Duodenal mucosa (tissue), 2 donors: ENCODE data around the gene PITPNM3.
"Not testable (repeated sequence)": the region's sequence is repeated elsewhere in the genome, so short reads cannot be mapped to it uniquely, and the experiment has no call there.

Experiments
- H3K27ac ChIP-seq: one replicate; pipeline ENCODE4 v1.7.0; 2013; ENCODE audit warnings: low read depth, low read length
- H3K27me3 ChIP-seq, 2 donors: one replicate each; pipeline ENCODE4 v1.7.0; 2013; ENCODE audit warnings: low read length in 2 of 2, control low read depth in 1 of 2; ENCODE audit not compliant: insufficient read depth in 2 of 2, control insufficient read depth in 1 of 2
- H3K36me3 ChIP-seq, 2 donors: one replicate each; pipeline ENCODE4 v1.7.0; 2013; ENCODE audit warnings: low read length in 2 of 2, control low read depth in 1 of 2; ENCODE audit not compliant: insufficient read depth in 2 of 2, control insufficient read depth in 1 of 2
- H3K4me1 ChIP-seq, 2 donors: one replicate each; pipeline ENCODE4 v1.7.0; 2013; ENCODE audit warnings: low read length in 2 of 2, control low read depth in 1 of 2; ENCODE audit not compliant: insufficient read depth in 2 of 2, control insufficient read depth in 1 of 2
- H3K4me3 ChIP-seq, 2 donors: one replicate each; pipeline ENCODE4 v1.7.0; 2013; ENCODE audit warnings: low read length in 2 of 2, low read depth in 1 of 2
- H3K9ac ChIP-seq, 2 donors: one replicate each; pipeline ENCODE4 v1.7.0; 2013; ENCODE audit warnings: low read length in 2 of 2, low read depth in 1 of 2
- H3K9me3 ChIP-seq, 2 donors: one replicate each; pipeline ENCODE4 v1.7.0; 2013; ENCODE audit warnings: low read length in 2 of 2, control low read depth in 1 of 2; ENCODE audit not compliant: control insufficient read depth in 1 of 2

Gene PITPNM3

DNA sequence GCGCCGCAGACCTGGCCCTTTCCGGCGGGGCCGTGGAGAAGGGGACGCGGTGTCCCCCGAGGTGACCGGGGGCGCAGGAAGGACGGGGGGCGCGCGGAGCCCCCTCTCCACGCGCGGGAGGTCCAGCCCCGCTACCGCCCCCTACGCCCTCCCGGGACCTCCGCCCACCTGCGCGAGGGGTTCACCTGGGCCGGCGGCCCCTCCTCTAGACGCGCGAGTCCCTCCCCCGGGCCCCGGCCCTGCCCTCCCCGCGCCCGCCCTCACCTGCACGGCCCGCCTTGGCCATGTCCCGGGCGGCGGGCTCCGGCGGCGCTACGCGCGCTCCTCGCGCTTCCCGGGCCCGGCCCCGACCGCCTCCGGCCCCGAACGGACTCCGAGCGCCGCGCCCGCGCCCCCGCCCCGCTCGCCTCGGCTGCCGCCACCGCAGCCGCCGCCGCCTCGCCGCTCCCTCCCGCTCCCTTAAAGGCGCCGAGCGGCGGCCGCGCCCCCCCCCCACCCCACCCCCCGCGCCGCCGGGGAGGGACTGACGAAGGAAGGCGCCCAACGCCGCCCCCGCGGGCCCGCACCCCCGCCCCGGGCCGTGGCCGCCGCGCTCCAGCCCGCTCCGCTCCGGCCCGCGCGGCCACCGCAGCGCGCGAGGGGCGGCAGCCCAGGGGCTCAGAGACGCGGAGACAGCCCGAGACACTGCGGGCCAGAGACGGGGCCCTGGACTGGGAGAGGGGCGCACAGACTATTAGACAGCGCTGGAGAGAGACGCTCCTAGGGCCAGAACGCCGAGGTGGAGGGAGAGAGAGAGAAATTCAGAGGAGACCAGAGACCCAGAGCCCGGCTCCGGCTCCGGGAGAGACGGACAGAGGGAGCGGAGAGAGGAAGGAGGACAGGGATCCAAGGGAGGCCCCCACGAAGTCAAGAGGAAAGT is at the start of gene PITPNM3:
Gene PITPNM3 (minus strand): TSS at position 435 of the 919 bp plus-strand sequence. CDS start 149 bp downstream, at position 286.
- Histone ChIP-seq H3K4me1 (peaks cover 18 to 25% of the 10 kb centered on the region in 2 donors), H3K27me3 (peaks cover 14 to 15% of the 10 kb centered on the region in 2 donors), H3K9ac (peak within 1 kb of the TSS; percentile 52 to 70), H3K36me3 (no peaks in the 10 kb centered on the region), H3K27ac (no peak within 1 kb of the TSS), H3K4me3 (peak within 1 kb of the TSS; percentile 61 to 64), H3K9me3 (no peaks in the 10 kb centered on the region)

DNA sequence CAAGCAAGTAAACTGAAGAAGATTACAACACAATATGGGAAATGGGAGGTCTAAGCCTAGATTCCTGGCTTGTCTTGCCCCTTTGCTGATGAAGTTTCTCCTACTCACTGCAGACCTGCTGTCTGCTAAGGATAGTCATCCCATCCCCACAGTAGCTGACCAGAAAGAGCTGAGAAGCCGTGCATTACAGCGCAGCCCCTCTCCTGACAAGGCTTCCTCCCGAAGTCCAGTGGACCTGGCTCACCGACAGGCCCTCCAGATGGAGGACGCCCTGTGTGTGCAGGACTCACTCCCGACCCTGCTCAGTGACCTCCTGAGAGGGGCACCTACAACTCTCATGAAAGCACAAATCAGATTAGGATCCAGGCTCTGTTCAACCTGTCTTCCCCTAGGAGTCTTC is 48.8 kb upstream of the PITPNM3 start:
- H3K36me3 ChIP-seq, result peaks cover 37 to 57% of the 10 kb centered on the region in 2 donors
- H3K9me3 ChIP-seq, result no peaks in the 10 kb centered on the region
- H3K27me3 ChIP-seq, result no peaks in the 10 kb centered on the region
- no peak overlapping the region for H3K4me3 ChIP-seq
- H3K27ac ChIP-seq, result no peak overlapping the region
- H3K4me1 ChIP-seq, result no peaks in the 10 kb centered on the region
- H3K9ac ChIP-seq, result no peak overlapping the region

DNA sequence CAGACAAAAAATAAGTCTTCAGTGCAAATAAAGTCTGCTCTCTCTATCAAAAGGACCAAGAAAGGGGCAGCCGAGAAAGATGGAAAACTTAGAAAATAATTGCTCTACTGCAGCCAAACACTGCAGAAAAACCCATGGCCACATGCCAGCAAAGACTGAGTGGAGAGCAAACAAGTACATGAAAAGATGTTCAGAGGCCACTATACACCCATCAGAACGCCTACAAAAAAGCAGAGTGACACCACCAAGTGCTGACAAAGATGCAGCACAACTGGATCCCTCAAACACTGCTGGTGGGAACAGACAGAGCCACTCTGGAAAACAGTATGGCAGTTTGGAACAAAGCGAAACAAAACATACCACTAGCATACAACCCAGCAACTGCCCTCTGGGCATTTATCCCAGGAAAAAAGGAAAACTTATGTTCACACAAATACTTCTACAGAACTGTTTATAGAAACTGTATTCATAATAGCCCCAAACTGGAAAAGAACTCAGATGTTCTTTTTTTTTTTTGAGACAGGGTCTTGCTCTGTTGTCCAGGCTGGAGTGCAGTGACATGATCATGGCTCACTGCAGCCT is 47.5 kb upstream of the PITPNM3 start:
- H3K4me3 ChIP-seq, result no peak overlapping the region
- H3K9me3 ChIP-seq, result no peaks in the 10 kb centered on the region
- H3K9ac ChIP-seq, result no peak overlapping the region
- H3K27me3 ChIP-seq, result no peaks in the 10 kb centered on the region
- no peak overlapping the region for H3K27ac ChIP-seq
- peaks cover 5 to 7% of the 10 kb centered on the region in 2 donors for H3K4me1 ChIP-seq
- peaks cover 39 to 50% of the 10 kb centered on the region in 2 donors for H3K36me3 ChIP-seq

DNA sequence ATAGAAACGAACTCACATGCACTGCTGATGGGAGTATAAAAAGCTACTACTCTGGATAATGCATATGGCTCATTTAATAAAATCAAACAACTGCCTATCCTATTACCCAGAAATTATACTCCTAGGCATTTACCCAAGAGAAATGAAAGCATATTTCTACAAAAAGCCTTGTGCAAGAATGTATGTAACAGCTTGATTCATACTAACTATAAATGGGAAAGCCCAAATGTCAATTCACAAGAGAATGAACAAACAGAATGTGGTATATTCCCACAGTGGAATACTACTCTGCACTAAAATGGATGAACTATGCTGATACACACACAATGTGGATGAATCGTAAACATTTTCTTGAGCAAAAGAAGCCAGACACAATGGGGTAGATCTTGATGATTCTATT is 45.8 kb upstream of the PITPNM3 start:
- H3K27me3 ChIP-seq, result no peaks in the 10 kb centered on the region
- H3K4me1 ChIP-seq, result peaks cover 5 to 20% of the 10 kb centered on the region in 2 donors
- H3K36me3 ChIP-seq, result peaks cover 28 to 45% of the 10 kb centered on the region in 2 donors
- H3K9ac ChIP-seq, result no peak overlapping the region
- H3K9me3 ChIP-seq, result no peaks in the 10 kb centered on the region
- H3K4me3 ChIP-seq, result no peak overlapping the region
- H3K27ac ChIP-seq, result no peak overlapping the region

DNA sequence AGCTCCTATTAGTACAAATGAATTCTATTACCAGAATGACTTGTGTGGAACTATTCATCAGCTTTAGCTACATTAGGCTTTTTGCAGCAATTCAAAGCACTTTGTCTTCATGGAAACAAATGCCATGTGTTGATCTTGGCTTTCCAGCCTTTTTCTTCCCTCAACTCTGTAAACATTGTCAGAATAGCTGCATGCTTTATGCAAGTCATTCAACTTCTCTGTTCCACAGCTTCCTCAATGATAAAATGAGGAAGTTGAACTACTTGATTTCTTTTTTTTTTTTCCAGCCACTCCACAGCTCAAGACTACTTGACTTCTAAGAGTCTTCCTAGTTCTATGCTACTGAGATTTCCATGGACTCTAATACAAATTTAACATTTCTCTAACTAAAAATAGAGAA is 43.0 kb upstream of the PITPNM3 start:
- Histone ChIP-seq H3K9me3 (no peaks in the 10 kb centered on the region), H3K4me3 (no peak overlapping the region), H3K36me3 (peaks cover 32 to 37% of the 10 kb centered on the region in 2 donors), H3K27me3 (no peaks in the 10 kb centered on the region), H3K4me1 (peaks cover 5 to 20% of the 10 kb centered on the region in 2 donors), H3K9ac (no peak overlapping the region), H3K27ac (no peak overlapping the region)

DNA sequence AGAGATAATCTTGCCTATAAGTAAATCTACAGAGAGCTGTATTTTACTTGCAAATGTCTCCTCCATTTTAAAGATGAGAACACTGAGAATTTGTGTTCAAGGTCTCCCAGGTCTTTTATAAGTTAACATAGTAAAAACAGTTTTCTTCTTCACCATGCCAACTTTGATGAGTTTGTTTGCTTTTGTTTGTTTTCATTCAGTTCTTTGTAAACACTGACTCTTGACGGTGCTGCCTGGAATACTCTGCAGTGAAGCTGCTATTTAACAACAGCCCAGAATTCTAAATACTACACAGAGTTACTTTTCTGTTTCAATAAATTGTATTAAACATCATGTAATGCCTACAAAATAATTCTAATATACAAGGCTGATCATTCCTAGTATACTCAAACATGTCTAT is 41.4 kb upstream of the PITPNM3 start:
- H3K9me3 ChIP-seq, result no peaks in the 10 kb centered on the region
- no peaks in the 10 kb centered on the region for H3K27me3 ChIP-seq
- peaks cover 32 to 45% of the 10 kb centered on the region in 2 donors for H3K36me3 ChIP-seq
- no peak overlapping the region for H3K9ac ChIP-seq
- peaks cover 5 to 20% of the 10 kb centered on the region in 2 donors for H3K4me1 ChIP-seq
- no peak overlapping the region for H3K27ac ChIP-seq
- H3K4me3 ChIP-seq, result no peak overlapping the region

DNA sequence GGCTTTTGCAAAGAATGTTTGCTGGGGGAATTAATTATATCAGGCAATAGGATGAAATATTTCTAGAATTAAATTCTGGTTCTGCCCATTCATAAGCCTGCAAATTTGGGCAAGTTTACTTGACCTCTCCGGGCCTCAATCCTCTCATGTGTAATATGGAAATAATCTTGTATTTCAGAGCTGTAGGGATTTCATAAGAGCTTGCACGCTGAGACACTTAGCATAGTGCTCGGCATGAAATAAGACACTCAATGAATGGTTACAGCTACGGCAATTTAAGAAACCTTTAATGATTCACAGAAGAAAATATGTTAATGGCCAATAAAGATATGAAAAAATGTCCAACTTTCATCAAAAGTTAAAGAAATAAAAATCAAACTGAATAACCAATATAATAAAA is 40.6 kb upstream of the PITPNM3 start:
- H3K27ac ChIP-seq, result no peak overlapping the region
- H3K9ac ChIP-seq, result no peak overlapping the region
- H3K4me1 ChIP-seq, result peaks cover 8 to 23% of the 10 kb centered on the region in 2 donors
- H3K36me3 ChIP-seq, result peaks cover 29 to 50% of the 10 kb centered on the region in 2 donors
- H3K27me3 ChIP-seq, result no peaks in the 10 kb centered on the region
- no peak overlapping the region for H3K4me3 ChIP-seq
- H3K9me3 ChIP-seq, result no peaks in the 10 kb centered on the region

DNA sequence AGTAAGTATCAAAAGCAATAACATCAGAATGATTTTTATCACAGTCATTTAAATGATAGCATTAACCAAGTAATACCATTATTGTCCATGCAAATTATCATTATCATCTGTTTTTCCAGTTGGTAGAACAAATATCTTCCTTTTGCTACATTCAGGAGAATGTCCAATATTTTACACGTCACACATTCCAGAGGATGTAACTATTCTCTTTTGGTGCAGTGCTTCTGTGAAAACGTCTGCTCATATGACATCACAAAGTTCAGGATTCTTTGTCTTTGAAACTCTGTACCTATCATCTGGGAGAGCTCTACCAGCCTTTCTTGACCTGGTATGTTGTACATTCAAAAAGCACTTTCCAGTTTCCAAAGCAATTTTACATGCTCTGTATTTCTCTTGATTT is 40.2 kb upstream of the PITPNM3 start:
- Histone ChIP-seq H3K27ac (no peak overlapping the region), H3K4me1 (peaks cover 11 to 23% of the 10 kb centered on the region in 2 donors), H3K9me3 (no peaks in the 10 kb centered on the region), H3K4me3 (no peak overlapping the region), H3K9ac (no peak overlapping the region), H3K36me3 (peaks cover 29 to 54% of the 10 kb centered on the region in 2 donors), H3K27me3 (no peaks in the 10 kb centered on the region)

DNA sequence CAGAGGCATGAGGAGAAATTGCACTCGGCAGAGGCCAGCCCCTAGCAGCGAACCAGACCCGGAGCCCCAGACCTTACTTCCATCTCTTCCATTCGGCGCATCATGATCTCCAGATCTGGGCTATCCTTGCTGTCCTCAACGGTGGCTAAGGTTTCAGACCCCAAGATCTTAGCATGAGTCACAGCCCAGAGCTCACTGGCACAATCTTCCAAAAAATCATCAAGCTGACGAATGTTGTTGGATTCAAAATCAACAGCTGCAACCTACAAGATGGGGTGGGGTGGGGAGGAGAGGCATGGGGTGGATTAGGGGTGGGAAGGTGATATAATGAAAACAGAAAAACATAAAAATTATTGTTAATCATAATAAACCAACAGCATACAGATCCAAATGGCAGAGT is 39.7 kb upstream of the PITPNM3 start:
- H3K4me1 ChIP-seq, result peaks cover 11 to 23% of the 10 kb centered on the region in 2 donors
- no peaks in the 10 kb centered on the region for H3K9me3 ChIP-seq
- no peak overlapping the region for H3K9ac ChIP-seq
- no peak overlapping the region for H3K27ac ChIP-seq
- H3K4me3 ChIP-seq, result no peak overlapping the region
- H3K36me3 ChIP-seq, result peaks cover 25 to 53% of the 10 kb centered on the region in 2 donors
- H3K27me3 ChIP-seq, result no peaks in the 10 kb centered on the region

DNA sequence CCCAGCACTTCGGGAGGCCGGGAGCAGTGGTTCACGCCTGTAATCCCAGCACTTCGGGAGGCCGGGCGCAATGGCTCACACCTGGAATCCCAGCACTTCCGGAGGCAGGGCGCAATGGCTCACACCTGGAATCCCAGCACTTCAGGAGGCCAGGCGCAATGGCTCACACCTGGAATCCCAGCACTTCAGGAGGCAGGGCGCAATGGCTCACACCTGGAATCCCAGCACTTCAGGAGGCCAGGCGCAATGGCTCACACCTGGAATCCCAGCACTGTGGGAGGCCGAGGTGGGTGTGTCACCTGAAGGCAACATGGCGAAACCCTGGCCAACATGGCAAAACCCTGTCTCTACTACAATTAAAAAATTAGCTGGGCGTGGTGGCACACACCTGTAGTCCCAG is 37.0 kb upstream of the PITPNM3 start:
- H3K9me3 ChIP-seq, H3K9ac ChIP-seq, H3K4me3 ChIP-seq, H3K27me3 ChIP-seq, H3K27ac ChIP-seq: not testable (repeated sequence)
- peaks cover 30 to 56% of the 10 kb centered on the region in 2 donors for H3K36me3 ChIP-seq
- peaks cover 6 to 12% of the 10 kb centered on the region in 2 donors for H3K4me1 ChIP-seq
